MM.1S (cell line): ENCODE data around the gene TTC38.

ENCODE experiments used
- DNase-seq: peaks from one replicate; pipeline ENCODE4 v3.0.0-alpha.2; 2015
- H2AFZ ChIP-seq: fragments of 300-600 bp; sonication (generic); 2 replicates; pipeline ENCODE4 v1.6.0; 2016; ENCODE audit warnings: antibody characterized with exemption, low read length
- H3F3A ChIP-seq: fragments of 300-600 bp; sonication (generic); 2 replicates; pipeline ENCODE4 v1.6.1; 2016; ENCODE audit warnings: mild to moderate bottlenecking, antibody characterized with exemption, low read length, moderate library complexity, mixed read lengths; ENCODE audit not compliant: insufficient read depth
- H3K27ac ChIP-seq: fragments of 300-600 bp; sonication (generic); 2 replicates; pipeline ENCODE4 v1.5.1; 2016; ENCODE audit warnings: mild to moderate bottlenecking, low read length
- H3K27me3 ChIP-seq: fragments of 300-600 bp; sonication (generic); replicated peaks from 2 replicates; pipeline ENCODE4 v1.6.0; 2016; ENCODE audit warnings: low read length; ENCODE audit not compliant: insufficient read depth
- H3K36me3 ChIP-seq: fragments of 300-600 bp; sonication (generic); replicated peaks from 2 replicates; pipeline ENCODE4 v1.6.1; 2016; ENCODE audit warnings: mild to moderate bottlenecking, low read length, mixed read lengths; ENCODE audit not compliant: insufficient read depth
- H3K4me1 ChIP-seq: fragments of 300-600 bp; sonication (generic); 2 replicates; pipeline ENCODE4 v1.6.1; 2016; ENCODE audit warnings: low read length, mixed read lengths
- H3K4me2 ChIP-seq: fragments of 300-600 bp; sonication (generic); 2 replicates; pipeline ENCODE4 v1.6.0; 2016; ENCODE audit warnings: low read depth, low read length
- H3K4me3 ChIP-seq: fragments of 300-600 bp; sonication (generic); 2 replicates; pipeline ENCODE4 v1.5.1; 2016; ENCODE audit warnings: low read length, mixed read lengths
- H3K79me2 ChIP-seq: fragments of 300-600 bp; sonication (generic); 2 replicates; pipeline ENCODE4 v1.6.1; 2016; ENCODE audit warnings: mixed run types, low read length, mixed read lengths
- H3K9ac ChIP-seq: fragments of 300-600 bp; sonication (generic); 2 replicates; pipeline ENCODE4 v1.6.1; 2016; ENCODE audit warnings: low read length, mixed read lengths
- H3K9me2 ChIP-seq: fragments of 300-600 bp; sonication (generic); replicated peaks from 2 replicates; pipeline ENCODE4 v1.6.1; 2016; ENCODE audit warnings: mild to moderate bottlenecking, low read length, mixed read lengths; ENCODE audit not compliant: insufficient read depth
- H3K9me3 ChIP-seq: fragments of 300-600 bp; sonication (generic); replicated peaks from 2 replicates; pipeline ENCODE4 v1.6.1; 2016; ENCODE audit warnings: mild to moderate bottlenecking, low read length, mixed read lengths; ENCODE audit not compliant: insufficient read depth
- H4K20me1 ChIP-seq: fragments of 300-600 bp; sonication (generic); 2 replicates; pipeline ENCODE4 v1.6.1; 2016; ENCODE audit warnings: mild to moderate bottlenecking, low read length, moderate library complexity, mixed read lengths; ENCODE audit not compliant: insufficient read depth
- CTCF ChIP-seq: fragments of 300-600 bp; sonication (generic); IDR thresholded peaks from 2 replicates; pipeline ENCODE4 v1.5.1; 2016; ENCODE audit warnings: antibody characterized with exemption, low read length, mixed read lengths
- EZH2 ChIP-seq: fragments of 300-600 bp; sonication (generic); optimal IDR thresholded peaks from 2 replicates; pipeline ENCODE3; 2017; ENCODE audit warnings: low read depth, mild to moderate bottlenecking, antibody characterized with exemption, low read length, mixed read lengths
- EZH2phosphoT487 ChIP-seq: fragments of 300-600 bp; sonication (generic); IDR thresholded peaks from 2 replicates; pipeline ENCODE4 v1.6.1; 2018; ENCODE audit warnings: antibody characterized with exemption, low read length

Gene TTC38

GRCh38 chr22:46240907-46241306, 26.9 kb upstream of the TTC38 start:
- TF ChIP-seq CTCF (no peak), EZH2 (no peak), EZH2phosphoT487 (no peak)
- DNase-seq, result no peak
- Histone ChIP-seq H3K4me3 (no peak overlapping the region), H3K27me3 (no peaks in the 10 kb centered on the region), H3K9ac (no peak overlapping the region), H3K4me2 (no peak overlapping the region), H3K36me3 (no peaks in the 10 kb centered on the region), H4K20me1 (no peaks in the 10 kb centered on the region), H3K9me2 (no peaks in the 10 kb centered on the region), H3K9me3 (no peaks in the 10 kb centered on the region), H3F3A (no peaks in the 10 kb centered on the region), H3K79me2 (no peaks in the 10 kb centered on the region), H2AFZ (no peak overlapping the region), H3K27ac (no peak overlapping the region), H3K4me1 (no peaks in the 10 kb centered on the region)

GRCh38 chr22:46241396-46242007, 26.3 kb upstream of the TTC38 start:
- Histone ChIP-seq H3K79me2 (no peaks in the 10 kb centered on the region), H3K27ac (no peak overlapping the region), H2AFZ (no peak overlapping the region), H3K9ac (no peak overlapping the region), H3F3A (no peaks in the 10 kb centered on the region), H4K20me1 (no peaks in the 10 kb centered on the region), H3K4me1 (no peaks in the 10 kb centered on the region), H3K27me3 (no peaks in the 10 kb centered on the region), H3K9me3 (no peaks in the 10 kb centered on the region), H3K9me2 (no peaks in the 10 kb centered on the region), H3K36me3 (no peaks in the 10 kb centered on the region), H3K4me3 (no peak overlapping the region), H3K4me2 (no peak overlapping the region)
- TF ChIP-seq EZH2 (no peak), EZH2phosphoT487 (no peak), CTCF (no peak)
- no peak for DNase-seq

GRCh38 chr22:46242076-46242475, 25.7 kb upstream of the TTC38 start:
- no peak overlapping the region for H3K27ac ChIP-seq
- H3K9me2 ChIP-seq, result no peaks in the 10 kb centered on the region
- no peaks in the 10 kb centered on the region for H3K36me3 ChIP-seq
- TF ChIP-seq EZH2 (no peak), EZH2phosphoT487 (no peak), CTCF (no peak)
- H3K27me3 ChIP-seq, result no peaks in the 10 kb centered on the region
- no peak overlapping the region for H3K4me2 ChIP-seq
- H3K79me2 ChIP-seq, result no peaks in the 10 kb centered on the region
- H3K9ac ChIP-seq, result no peak overlapping the region
- no peak overlapping the region for H2AFZ ChIP-seq
- H3F3A ChIP-seq, result no peaks in the 10 kb centered on the region
- H4K20me1 ChIP-seq, result no peaks in the 10 kb centered on the region
- H3K4me1 ChIP-seq, result no peaks in the 10 kb centered on the region
- H3K9me3 ChIP-seq, result no peaks in the 10 kb centered on the region
- H3K4me3 ChIP-seq, result no peak overlapping the region
- DNase-seq, result no peak
